Measurements from ENCODE around the gene FLOT1. TPM values are rescaled to one million over a fixed set of nuclear protein-coding genes. Genes with fewer than 3 reads are reported as not detected.

FLOT1 gene
- total and polyA plus RNA-seq, 2 donors from 2014 or later: 227 to 317 TPM

DNA sequence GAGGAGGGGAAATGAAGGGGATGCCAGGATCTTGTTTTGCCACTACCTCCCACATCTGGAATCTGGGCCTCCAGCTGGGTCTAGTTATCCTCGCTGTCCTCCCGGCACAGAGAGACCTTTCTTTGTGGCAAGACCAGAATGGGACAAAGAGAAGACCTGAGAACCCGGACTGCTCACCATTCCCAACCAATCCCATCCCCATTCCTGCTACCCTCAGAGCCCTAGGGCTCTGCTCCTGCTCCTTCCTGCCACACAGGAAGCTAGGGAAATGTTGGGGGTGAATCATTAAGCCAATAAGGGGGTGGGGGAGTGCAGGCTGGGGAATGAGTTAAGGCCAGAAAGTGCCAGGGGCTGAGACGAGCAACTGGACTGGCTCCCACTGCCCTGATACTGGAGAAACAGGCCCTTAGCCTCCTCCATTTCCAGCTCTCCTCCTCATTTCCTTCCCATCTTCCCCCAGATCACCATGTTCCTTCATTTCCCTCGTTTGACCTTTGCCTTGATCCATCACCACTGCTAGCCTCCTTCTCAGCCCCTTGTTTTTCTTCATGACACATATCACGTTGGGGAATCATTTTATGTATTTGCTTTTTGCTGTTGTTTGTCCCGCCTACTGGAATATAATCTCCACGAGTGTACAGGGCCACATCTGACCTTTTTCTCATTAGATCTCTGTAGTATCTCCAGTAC, 6.5 kb upstream of the FLOT1 start:
- H3K9ac ChIP-seq (ENCODE audit: low read length in 3 of 3): peak overlapping the region in 1 of 3 donors; percentile 34

DNA sequence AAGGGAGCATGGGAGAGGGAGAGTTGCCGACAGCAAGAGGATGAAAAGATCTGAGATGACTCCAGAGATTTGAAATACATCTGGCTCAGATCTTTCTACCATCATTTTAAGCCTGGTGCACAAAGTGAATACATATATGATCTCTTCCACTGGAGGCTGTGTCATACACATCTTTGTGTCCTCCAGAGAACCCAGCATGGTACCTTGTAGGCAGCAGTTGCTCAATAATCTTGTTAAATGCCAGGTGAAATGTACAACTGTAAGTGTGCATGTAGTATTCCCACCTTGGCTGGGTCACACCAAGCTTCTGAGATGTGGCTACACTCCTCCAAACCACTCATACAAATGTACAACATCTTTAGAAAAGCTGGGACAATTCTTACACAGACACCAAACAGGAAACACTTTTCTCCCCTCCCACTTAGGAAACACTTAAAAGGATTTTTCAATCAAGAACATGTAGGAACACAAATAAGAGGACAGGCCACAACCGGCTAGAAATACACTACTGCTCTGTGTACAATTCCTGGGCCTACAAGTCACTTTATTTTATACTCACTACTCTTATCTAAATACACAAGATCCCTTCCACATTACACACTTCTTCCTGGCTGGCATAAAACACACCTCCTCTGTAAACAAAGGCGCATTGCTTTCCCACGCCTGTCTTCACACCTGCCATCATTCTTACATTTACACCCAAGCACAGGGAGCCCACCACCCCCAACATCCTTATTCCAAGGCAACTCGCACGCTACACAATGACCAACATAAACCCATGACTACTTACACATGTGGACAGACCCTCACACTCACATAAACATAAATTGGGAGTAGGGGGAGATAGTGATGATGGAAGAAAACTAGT, 5.6 kb upstream of the FLOT1 start:
- intact Hi-C loops (cut with DNase I): no loop called here
- Histone ChIP-seq H3K4me1 (ENCODE audit: control insufficient read depth in 2 of 3, insufficient read depth in 2 of 3, low read depth in 1 of 3, low read length in 3 of 3) (peaks cover 10 to 42% (median 40%) of the 10 kb centered on the region in 3 donors), H3K36me3 (ENCODE audit: control insufficient read depth in 2 of 3, insufficient read depth in 3 of 3, low read length in 3 of 3) (no peaks in the 10 kb centered on the region), H3K9me3 (ENCODE audit: control insufficient read depth in 2 of 3, insufficient read depth in 1 of 3, low read length in 3 of 3) (no peaks in the 10 kb centered on the region), H3K27ac (ENCODE audit: low read depth in 2 of 2, low read length in 2 of 2) (peak overlapping the region; percentile 86 to 93), H3K9ac (ENCODE audit: low read length in 3 of 3) (peak overlapping the region in 1 of 3 donors; percentile 34), H3K27me3 (ENCODE audit: control insufficient read depth, insufficient read depth, low read length) (no peaks in the 10 kb centered on the region), H3K4me3 (ENCODE audit: low read length in 3 of 3) (no peak overlapping the region)
- TF ChIP-seq, protein P1, sequence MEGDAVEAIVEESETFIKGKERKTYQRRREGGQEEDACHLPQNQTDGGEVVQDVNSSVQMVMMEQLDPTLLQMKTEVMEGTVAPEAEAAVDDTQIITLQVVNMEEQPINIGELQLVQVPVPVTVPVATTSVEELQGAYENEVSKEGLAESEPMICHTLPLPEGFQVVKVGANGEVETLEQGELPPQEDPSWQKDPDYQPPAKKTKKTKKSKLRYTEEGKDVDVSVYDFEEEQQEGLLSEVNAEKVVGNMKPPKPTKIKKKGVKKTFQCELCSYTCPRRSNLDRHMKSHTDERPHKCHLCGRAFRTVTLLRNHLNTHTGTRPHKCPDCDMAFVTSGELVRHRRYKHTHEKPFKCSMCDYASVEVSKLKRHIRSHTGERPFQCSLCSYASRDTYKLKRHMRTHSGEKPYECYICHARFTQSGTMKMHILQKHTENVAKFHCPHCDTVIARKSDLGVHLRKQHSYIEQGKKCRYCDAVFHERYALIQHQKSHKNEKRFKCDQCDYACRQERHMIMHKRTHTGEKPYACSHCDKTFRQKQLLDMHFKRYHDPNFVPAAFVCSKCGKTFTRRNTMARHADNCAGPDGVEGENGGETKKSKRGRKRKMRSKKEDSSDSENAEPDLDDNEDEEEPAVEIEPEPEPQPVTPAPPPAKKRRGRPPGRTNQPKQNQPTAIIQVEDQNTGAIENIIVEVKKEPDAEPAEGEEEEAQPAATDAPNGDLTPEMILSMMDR (IDR thresholded peaks at IDR 0.05; ENCODE audit: borderline replicate concordance, extremely low read depth, insufficient read depth): no peak
- no peak for FAIRE-seq
- DNase-seq: no peak

More for the DNA sequence above, 6.5 kb upstream of the FLOT1 start:
- Histone ChIP-seq H3K4me3 (ENCODE audit: low read length in 3 of 3) (no peak overlapping the region), H3K27me3 (ENCODE audit: control insufficient read depth, insufficient read depth, low read length) (no peaks in the 10 kb centered on the region), H3K36me3 (ENCODE audit: control insufficient read depth in 2 of 3, insufficient read depth in 3 of 3, low read length in 3 of 3) (no peaks in the 10 kb centered on the region), H3K9me3 (ENCODE audit: control insufficient read depth in 2 of 3, insufficient read depth in 1 of 3, low read length in 3 of 3) (no peaks in the 10 kb centered on the region), H3K27ac (ENCODE audit: low read depth in 2 of 2, low read length in 2 of 2) (peak overlapping the region; percentile 86 to 93), H3K4me1 (ENCODE audit: control insufficient read depth in 2 of 3, insufficient read depth in 2 of 3, low read depth in 1 of 3, low read length in 3 of 3) (peaks cover 10 to 44% (median 40%) of the 10 kb centered on the region in 3 donors)
- TF ChIP-seq, protein P1 (IDR thresholded peaks at IDR 0.05; ENCODE audit: borderline replicate concordance, extremely low read depth, insufficient read depth): no peak
- FAIRE-seq (no peak), DNase-seq (peak in 4 of 5 donors; percentile 61 to 78 (median 71))
- intact Hi-C loops (cut with DNase I): no loop called here

DNA sequence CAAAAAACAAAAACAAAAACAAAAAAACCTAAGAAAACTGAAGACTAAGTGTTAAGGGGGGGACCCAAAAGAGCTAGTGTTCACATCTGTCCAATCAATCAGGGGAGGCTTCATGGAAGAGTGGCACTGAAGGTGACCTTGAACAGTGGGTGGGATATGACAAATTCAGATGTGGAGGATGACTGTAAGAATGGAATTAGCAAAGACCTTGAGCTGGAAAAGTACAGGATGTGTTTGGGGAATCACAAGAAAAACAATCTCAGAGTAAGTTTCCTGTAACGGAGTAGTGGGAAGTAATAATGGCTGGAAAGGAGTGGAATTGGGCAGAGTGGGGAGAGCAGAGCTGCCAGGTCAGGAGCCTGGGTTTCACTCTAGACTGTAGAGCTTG, 4.8 kb upstream of the FLOT1 start:
- intact Hi-C loops (cut with DNase I): no loop called here
- peak overlapping the region; percentile 86 to 93 for H3K27ac ChIP-seq (ENCODE audit: low read depth in 2 of 2, low read length in 2 of 2)
- no peaks in the 10 kb centered on the region for H3K9me3 ChIP-seq (ENCODE audit: control insufficient read depth in 2 of 3, insufficient read depth in 1 of 3, low read length in 3 of 3)
- H3K36me3 ChIP-seq (ENCODE audit: control insufficient read depth in 2 of 3, insufficient read depth in 3 of 3, low read length in 3 of 3): no peaks in the 10 kb centered on the region
- H3K9ac ChIP-seq (ENCODE audit: low read length in 3 of 3): no peak overlapping the region
- FAIRE-seq: no peak
- no peak overlapping the region for H3K4me3 ChIP-seq (ENCODE audit: low read length in 3 of 3)
- H3K4me1 ChIP-seq (ENCODE audit: control insufficient read depth in 2 of 3, insufficient read depth in 2 of 3, low read depth in 1 of 3, low read length in 3 of 3): peaks cover 10 to 35% (median 34%) of the 10 kb centered on the region in 3 donors
- DNase-seq: no peak
- TF ChIP-seq, protein P1 (IDR thresholded peaks at IDR 0.05; ENCODE audit: borderline replicate concordance, extremely low read depth, insufficient read depth): no peak
- H3K27me3 ChIP-seq (ENCODE audit: control insufficient read depth, insufficient read depth, low read length): no peaks in the 10 kb centered on the region

Data from kidney (tissue), 14 donors.